ENCODE results near the gene NMNAT3.

NMNAT3 gene

DNA sequence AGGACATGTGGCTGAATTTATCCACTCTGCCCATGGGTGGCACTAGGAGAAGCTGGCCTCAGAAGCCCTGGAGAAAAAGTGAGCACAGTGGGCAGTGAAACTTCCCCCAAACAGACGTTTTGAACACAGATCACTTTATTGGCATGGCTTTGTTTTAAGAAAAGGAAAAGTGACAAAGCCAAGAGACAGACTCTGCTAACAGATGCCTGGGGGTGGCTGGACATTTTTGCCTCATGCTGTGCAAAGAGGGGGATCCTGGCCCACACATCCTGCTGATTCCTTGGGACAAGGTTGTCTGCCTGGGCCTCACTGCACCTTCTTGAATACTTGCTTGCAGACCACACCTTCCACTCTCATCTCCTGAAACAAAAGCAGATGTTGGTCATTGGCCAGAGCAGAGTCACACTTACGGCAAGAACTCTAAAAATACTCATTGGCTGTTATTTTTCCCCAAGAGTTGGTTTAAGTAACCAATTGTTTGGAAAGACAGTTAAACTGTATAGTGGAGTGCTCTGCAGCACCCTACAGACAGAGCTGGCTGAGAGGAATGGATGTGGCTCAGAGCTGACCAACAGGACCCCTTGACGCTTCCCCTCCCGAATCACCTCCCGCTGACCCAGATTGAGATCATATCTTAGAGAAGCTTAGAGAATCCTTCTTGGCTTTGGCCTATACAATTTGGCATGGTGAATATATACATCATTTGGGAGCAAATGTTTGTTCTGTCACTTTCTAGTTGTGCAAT is 160.3 kb downstream of the NMNAT3 start:
- DNase-seq, result no peak

DNA sequence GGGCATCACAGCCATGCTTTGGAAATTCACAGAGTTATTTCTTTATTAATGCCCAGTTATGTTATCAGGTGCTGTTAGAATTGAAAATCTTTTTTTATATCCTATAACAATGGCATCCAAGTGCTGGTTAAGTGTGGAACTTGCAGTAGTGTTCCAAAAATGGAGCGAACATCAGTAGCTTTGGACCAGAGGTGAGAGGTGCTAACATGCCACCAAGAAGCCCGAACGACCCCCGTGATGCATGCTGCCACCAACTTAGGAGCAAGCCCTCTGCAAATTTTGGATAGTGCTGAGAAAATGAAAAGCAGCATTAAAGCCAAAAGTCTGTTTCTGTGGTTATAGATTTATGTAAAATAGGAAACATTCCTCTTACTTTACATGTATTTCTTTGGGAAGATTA is 163.0 kb downstream of the NMNAT3 start:
- no peak for DNase-seq
